Adrenal gland (tissue), 12 donors: ENCODE measurements around the gene WDR31. TPM values are rescaled to one million over a fixed set of nuclear protein-coding genes. Genes with fewer than 3 reads are reported as not detected.
A peak's percentile ranks its signal among the peaks of the same experiment; 100 is the strongest.
"Not testable (repeated sequence)": the region's sequence is repeated elsewhere in the genome, so short reads cannot be mapped to it uniquely, and the experiment has no call there.

ENCODE experiments used
- DNase-seq, 7 donors: peaks; one replicate each; pipeline ENCODE4 v3.0.0-alpha.2; 2019 to 2020
- H3K27ac ChIP-seq, 5 donors: fragments of 200-600 bp; sonication (generic) in 4 of 5; 1 replicate in 3 of 5; 2 replicates in 2 of 5; pipeline versions ENCODE4 v1.5.1 to v1.8.0; 2016 to 2020; ENCODE audit warnings: mild to moderate bottlenecking in 1 of 5
- H3K27me3 ChIP-seq: fragments of 200-600 bp; 2 replicates; pipeline ENCODE4 v1.8.0; 2021
- H3K36me3 ChIP-seq, 2 donors: fragments of 200-600 bp; replicated peaks in 1 of 2; 1 replicate in 1 of 2; 2 replicates in 1 of 2; pipeline versions ENCODE4 v1.5.1 to v1.8.0; 2018 to 2022
- H3K4me1 ChIP-seq, 2 donors: fragments of 200-600 bp; replicated peaks in 1 of 2; 1 replicate in 1 of 2; 2 replicates in 1 of 2; pipeline versions ENCODE4 v1.5.1 to v1.8.0; 2018 to 2021
- H3K4me3 ChIP-seq, 4 donors: fragments of 200-600 bp; sonication (generic) in 3 of 4; one replicate each; pipeline ENCODE4 v1.5.1; 2016 to 2018
- H3K9me3 ChIP-seq, 3 donors: fragments of 200-600 bp; sonication (generic) in 1 of 3; replicated peaks in 1 of 3; 1 replicate in 2 of 3; 2 replicates in 1 of 3; pipeline versions ENCODE4 v1.5.1 to v1.8.0; 2016 to 2021
- POLR2A ChIP-seq, 2 donors: fragments of 450-650 bp; IDR thresholded peaks; one replicate each; pipeline ENCODE4 v1.6.1; 2017; ENCODE audit warnings: antibody characterized with exemption in 2 of 2, mild to moderate bottlenecking in 2 of 2, moderate library complexity in 1 of 2
- WGBS, 4 donors: extraction: QIAGEN DNeasy Blood & Tissue Kit in 2 of 4; methylation state at CpG; one replicate each; pipeline versions ENCODE4 v1.1.5 to v1.1.7; 2013 to 2017; 5-methylcytosine and 5-hydroxymethylcytosine counted together
- intact Hi-C, 2 donors: fragments of 100-400 bp; cut with DNase I; formaldehyde crosslinking; loops; one replicate each; pipeline versions ENCODE4 v1.14.1 to v1.15.0; 2022 to 2023
- polyA plus RNA-seq, 3 donors: library from polyadenylated mRNA; stranded (reverse); fragments of 200-250 nt in 2 of 3; fragments of 350-450 nt in 1 of 3; fragmentation: Illumina TruSeq in 1 of 3; extraction: RNeasy Lipid Tissue Mini Kit (QIAGEN cat#74804) in 1 of 3; gene quantifications; one replicate each; pipeline ENCODE4 v1.2.3, GENCODE V29; 2013 to 2014
- total RNA-seq, 9 donors: library from RNA; depleted of rRNA in 4 of 9; stranded (reverse); fragments of >200 nt in 4 of 9; fragments of 120-200 nt in 1 of 9; fragmentation: NEBNext Ultra II Directional in 1 of 9; extraction: Animal tissue kit (Norgen Biotek cat#: 25700) in 1 of 9; gene quantifications; one replicate each; pipeline versions ENCODE4 v1.1.0 to v1.2.4, GENCODE V29; 2013 to 2023
- TF ChIP-seq, protein P1 (sequence below), 6 experiments: fragments of 450-650 bp in 4 of 6; fragments of 200-600 bp in 2 of 6; sonication (generic) in 1 of 6; IDR thresholded peaks; 1 replicate in 5 of 6; 2 replicates in 1 of 6; pipeline versions ENCODE4 v1.5.1 to v1.8.0; 2016 to 2021; ENCODE audit warnings: antibody characterized with exemption in 6 of 6, mild to moderate bottlenecking in 2 of 6, moderate library complexity in 1 of 6
- donor health status: healthy with polysubstance abuse.
- donor health status: Bipolar disorder and iron deficiency.
- donor health status: DM: yes; HTN: yes; CAD: no.
- donor health status: DM: no; HTN: no; CAD: no.
- donor health status: DM: no; HTN: no; CAD: no.
- donor health status: DM: yes; HTN: yes; CAD: no.

WDR31 gene
- total and polyA plus RNA-seq, 12 donors = 3.1 to 16.5 (median 7.5) TPM

DNA sequence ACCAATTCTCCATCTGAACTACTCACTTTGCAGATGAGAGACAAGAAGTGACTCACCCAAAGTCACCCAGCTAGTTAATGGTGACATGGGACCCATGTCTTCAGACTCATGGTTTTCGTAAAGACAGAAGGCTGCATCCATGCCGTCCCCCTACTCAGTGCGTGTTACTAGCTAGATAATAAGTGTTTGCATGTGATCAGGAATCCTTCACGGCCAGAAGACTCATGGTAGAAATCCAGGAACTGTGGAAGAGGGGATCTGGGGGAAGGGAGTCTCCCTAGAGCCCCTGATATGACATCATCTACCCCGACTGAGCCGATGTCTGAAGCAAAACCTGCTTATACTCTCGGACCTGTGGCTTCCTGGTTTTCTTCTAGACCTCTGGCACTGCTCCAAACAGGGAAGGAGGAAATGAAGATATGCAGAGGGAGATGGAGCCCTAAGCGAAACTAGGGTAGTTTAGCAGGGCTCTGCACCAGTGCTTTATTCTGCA, 40.2 kb downstream of the WDR31 start:
- no peaks in the 10 kb centered on the region for H3K36me3 ChIP-seq
- intact Hi-C loops = loop anchor here in 1 of 2 donors (10.0 kb wide), 1 partner anchor 105 kb away; the partner anchor contains the start of gene ALAD

DNA sequence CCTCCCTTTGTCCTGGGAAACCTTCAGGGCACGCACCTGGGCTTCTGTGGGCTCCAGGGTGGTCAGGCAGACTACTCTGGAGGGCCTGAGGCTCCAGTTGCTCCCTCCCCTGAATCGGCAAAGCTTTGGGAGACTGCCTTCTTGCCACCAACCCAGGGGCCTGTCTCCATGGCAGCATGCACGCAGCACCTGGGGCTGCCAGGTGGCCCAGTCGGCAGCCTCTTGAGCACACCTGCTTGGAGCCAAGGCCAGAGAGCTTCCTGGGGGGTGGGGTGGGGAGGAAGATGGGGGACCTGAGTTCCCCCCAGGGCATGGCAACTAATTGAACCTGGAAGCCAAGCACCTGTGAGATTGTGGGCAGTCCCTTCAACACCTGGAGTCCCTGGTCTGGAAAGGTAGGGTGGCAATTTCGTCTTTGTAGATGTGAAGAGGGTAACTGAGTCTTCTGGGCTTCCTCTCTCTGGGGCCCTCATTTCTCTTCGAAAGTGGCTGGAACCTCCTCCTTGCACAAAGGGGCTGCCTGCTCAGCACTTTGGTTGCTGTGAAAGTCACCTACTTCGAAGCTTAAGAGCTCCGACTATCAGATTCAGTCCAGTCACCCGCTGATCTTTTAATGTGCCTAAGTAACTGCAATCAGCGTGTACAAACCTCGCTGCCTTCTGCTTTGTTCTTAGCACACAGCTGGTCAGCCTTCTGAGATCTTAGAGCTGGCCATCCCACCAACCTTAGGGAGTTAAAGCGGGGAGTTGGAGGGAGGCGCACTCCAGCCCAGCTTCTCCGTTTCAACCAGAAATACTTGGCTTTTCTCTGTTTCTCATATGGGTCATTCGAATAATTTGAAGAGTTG, 40.9 kb downstream of the WDR31 start:
- TF ChIP-seq, protein P1, sequence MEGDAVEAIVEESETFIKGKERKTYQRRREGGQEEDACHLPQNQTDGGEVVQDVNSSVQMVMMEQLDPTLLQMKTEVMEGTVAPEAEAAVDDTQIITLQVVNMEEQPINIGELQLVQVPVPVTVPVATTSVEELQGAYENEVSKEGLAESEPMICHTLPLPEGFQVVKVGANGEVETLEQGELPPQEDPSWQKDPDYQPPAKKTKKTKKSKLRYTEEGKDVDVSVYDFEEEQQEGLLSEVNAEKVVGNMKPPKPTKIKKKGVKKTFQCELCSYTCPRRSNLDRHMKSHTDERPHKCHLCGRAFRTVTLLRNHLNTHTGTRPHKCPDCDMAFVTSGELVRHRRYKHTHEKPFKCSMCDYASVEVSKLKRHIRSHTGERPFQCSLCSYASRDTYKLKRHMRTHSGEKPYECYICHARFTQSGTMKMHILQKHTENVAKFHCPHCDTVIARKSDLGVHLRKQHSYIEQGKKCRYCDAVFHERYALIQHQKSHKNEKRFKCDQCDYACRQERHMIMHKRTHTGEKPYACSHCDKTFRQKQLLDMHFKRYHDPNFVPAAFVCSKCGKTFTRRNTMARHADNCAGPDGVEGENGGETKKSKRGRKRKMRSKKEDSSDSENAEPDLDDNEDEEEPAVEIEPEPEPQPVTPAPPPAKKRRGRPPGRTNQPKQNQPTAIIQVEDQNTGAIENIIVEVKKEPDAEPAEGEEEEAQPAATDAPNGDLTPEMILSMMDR (IDR thresholded peaks at IDR 0.05) = no peak
- no peak for TF ChIP-seq POLR2A (IDR thresholded peaks at IDR 0.05)
- WGBS, 4 donors = 84 to 91% (median 88%) methylated on average over 14 to 15 of the region's 15 CpGs

More for the DNA sequence above, 40.2 kb downstream of the WDR31 start:
- peak in 2 of 7 donors; percentile 31 to 34 for DNase-seq
- TF ChIP-seq, protein P1 (IDR thresholded peaks at IDR 0.05) = no peak
- TF ChIP-seq POLR2A (IDR thresholded peaks at IDR 0.05) = no peak
- Histone ChIP-seq H3K4me1 (no peaks in the 10 kb centered on the region), H3K4me3 (no peak overlapping the region), H3K27me3 (no peaks in the 10 kb centered on the region), H3K9me3 (no peaks in the 10 kb centered on the region), H3K27ac (no peak overlapping the region)
- 48 to 57% (median 55%) methylated on average over 8 of the region's 8 CpGs for WGBS, 4 donors

DNA sequence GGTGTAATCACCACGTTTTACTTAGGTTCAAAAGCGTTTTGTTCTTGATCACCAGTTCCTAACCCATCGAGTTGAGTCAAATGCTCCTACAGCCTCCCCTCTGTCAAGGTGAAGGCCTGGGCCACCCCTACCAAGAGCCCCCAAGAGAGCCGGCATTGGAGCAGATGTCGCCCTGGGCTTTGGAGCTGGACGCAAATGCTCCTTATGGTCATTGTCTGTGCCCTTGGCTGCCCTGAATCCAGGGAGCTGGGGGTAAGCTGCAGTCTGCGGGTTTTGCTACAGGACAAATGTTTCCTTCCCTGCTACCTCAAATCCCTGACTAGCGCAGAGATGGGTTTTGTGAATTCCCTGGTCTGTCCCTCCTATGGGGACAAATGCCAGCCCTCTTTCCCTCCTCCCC, 41.8 kb downstream of the WDR31 start:
- intact Hi-C loops = no loop called here
- Histone ChIP-seq H3K9me3 (no peaks in the 10 kb centered on the region), H3K4me3 (no peak overlapping the region), H3K36me3 (peaks cover 0 to 4% of the 10 kb centered on the region in 2 donors), H3K27me3 (no peaks in the 10 kb centered on the region), H3K27ac (no peak overlapping the region), H3K4me1 (no peaks in the 10 kb centered on the region)
- TF ChIP-seq, protein P1 (IDR thresholded peaks at IDR 0.05) = no peak
- no peak for TF ChIP-seq POLR2A (IDR thresholded peaks at IDR 0.05)
- DNase-seq = no peak
- 84 to 91% (median 88%) methylated on average over 6 to 8 of the region's 8 CpGs for WGBS, 4 donors

More for the DNA sequence above, 40.9 kb downstream of the WDR31 start:
- no peak overlapping the region for H3K4me3 ChIP-seq
- H3K27ac ChIP-seq = no peak overlapping the region
- no peak for DNase-seq
- no peaks in the 10 kb centered on the region for H3K4me1 ChIP-seq
- no peaks in the 10 kb centered on the region for H3K27me3 ChIP-seq
- no peaks in the 10 kb centered on the region for H3K9me3 ChIP-seq
- no peaks in the 10 kb centered on the region for H3K36me3 ChIP-seq
- intact Hi-C loops = no loop called here

DNA sequence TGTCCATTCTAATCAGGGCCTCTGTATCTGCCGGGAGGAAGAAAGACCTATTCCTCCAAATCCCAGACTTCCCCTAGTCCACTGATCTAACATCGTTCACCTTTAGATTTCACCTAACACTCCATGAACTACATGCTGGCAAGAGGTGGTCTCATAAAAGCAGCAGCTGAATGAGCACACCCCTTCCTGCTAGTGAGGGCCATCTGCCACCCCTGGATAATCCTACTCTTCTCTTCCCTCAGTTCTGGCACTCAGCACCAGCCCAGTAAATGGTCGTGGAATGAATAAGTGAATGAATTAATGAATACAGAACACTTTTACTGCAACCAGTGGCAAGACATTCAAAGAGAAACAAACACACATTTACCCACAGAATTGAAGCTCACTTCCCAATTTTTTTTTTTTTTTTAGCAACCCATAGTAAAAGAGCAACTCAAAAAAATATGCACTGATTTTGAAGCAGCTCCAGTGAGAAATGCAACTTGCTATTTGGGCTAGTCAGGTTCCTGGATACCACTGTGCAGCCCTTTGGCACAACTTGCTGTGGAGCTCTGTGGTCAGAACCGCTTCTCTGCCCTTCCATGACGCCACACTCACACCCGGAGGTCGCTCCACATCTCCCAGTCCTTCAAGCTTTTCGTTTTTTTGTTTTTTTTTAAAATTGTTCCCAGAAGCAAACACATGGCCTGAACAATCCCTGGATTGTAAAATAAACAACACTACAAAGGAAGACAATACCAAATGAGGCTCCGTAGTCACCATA, 43.1 kb downstream of the WDR31 start:
- intact Hi-C loops = no loop called here

DNA sequence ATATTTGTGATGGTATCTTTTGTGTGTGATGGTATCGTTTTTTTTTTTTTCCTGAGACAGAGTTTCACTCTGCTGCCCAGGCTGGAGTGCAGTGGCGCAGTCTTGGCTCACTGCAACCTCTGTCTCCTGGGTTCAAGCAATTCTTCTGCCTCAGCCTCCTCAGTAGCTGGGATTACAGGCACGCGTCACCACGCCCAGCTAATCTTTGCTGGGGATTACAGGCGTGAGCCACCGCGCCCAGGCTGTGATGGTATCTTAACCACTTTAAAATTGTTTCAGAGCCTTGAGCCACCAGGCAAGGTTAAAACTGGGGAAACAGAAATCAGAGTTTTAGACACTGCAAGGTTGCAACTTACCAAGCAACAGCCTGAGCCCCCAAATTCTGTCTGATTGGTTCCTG, 43.8 kb downstream of the WDR31 start:
- intact Hi-C loops, H3K4me1 ChIP-seq, H3K27ac ChIP-seq, H3K9me3 ChIP-seq, DNase-seq, H3K27me3 ChIP-seq, H3K4me3 ChIP-seq: not testable (repeated sequence)
- 89 to 90% (median 90%) methylated on average over 7 to 8 of the region's 8 CpGs for WGBS, 4 donors
- peaks cover 0 to 25% of the 10 kb centered on the region in 2 donors for H3K36me3 ChIP-seq

More for the DNA sequence above, 43.1 kb downstream of the WDR31 start:
- peaks cover 0 to 18% of the 10 kb centered on the region in 2 donors for H3K36me3 ChIP-seq
- no peak overlapping the region for H3K27ac ChIP-seq
- no peaks in the 10 kb centered on the region for H3K27me3 ChIP-seq
- no peaks in the 10 kb centered on the region for H3K9me3 ChIP-seq
- DNase-seq = no peak
- 70 to 73% (median 72%) methylated on average over 9 of the region's 9 CpGs for whole genome bisulfite sequencing, 4 donors
- no peak overlapping the region for H3K4me3 ChIP-seq
- H3K4me1 ChIP-seq = no peaks in the 10 kb centered on the region
- TF ChIP-seq POLR2A (IDR thresholded peaks at IDR 0.05) = no peak
- TF ChIP-seq, protein P1 (IDR thresholded peaks at IDR 0.05) = no peak
